GOT3 (cell line): ENCODE measurements around the gene TBC1D10A.
"Not testable (repeated sequence)": the region's sequence is repeated elsewhere in the genome, so short reads cannot be mapped to it uniquely, and the experiment has no call there.

Experiments
- DNase-seq: peaks from one replicate; lab custom pipeline; 2025; ENCODE audit warnings: mixed read lengths; lab: John Stamatoyannopoulos, UW

The TBC1D10A gene

DNA sequence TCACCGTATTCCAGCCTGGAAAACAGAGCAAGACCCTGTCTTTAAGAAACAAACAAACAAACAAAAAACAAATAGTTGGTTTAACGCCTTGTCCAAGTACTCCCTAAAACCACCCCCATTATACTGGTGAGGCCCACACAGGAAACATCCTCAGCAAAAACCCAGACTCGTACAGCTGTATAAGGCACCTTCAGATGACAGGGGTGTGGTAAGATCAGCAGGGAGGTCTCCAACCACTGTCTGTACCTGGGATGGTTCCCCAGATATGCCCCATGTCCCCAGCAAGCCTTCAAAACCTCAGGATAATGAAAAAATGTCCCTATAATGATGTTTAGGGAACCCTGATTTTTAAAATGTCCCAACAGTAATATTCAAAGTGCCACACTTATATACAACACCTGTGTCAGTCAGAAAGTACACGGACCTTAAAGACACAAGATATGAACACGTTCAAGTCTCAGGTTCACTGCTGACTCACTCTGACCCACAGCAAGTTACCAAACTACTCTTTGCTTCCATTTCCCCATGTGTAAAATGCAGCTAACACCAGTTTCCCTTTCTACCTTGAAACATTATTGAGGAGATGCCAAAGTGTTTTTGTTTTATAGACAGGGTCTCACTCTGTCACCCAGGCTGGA is 20.6 kb upstream of the TBC1D10A start:
- no peak for DNase-seq

DNA sequence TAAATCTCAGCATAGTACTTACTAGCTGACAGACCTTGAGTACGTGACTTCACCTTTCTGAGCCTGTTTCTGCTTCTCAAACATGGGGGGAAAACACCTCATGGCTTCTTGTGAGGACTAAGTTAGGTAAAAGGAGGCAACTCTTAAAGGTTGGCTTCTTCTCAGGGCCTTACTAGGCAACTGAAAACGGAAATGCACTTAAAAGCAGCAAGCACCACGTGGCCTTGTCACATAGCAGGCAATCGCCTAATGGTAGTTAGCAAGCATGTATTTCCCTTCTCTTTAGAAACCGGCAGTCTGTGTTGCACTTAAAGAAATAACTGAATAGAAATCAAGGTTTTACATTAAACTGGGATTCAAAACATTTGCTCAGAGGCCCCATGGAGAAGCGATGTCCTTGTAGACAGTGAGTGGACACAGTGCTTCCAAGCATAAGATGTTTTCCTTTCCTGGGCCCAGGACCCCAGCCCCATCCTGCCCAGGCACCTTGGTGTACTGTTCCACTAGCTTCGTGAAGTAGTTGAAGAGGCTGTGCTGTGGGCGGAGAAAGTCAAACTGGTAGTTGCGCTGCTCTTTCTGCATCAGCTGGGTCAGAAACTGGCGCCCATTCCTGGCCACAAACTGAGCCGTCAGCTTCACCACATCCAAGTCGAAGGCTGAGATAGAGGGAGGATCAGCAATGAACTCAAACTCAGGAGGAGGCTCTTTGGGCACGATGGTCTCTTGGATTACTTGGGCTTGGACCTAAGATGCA is 17.9 kb upstream of the TBC1D10A start:
- DNase-seq, result no peak

GRCh38 chr22:30340911-30341685 is 14.4 kb upstream of the TBC1D10A start:
- DNase-seq, result no peak

GRCh38 chr22:30338802-30339201 is 12.1 kb upstream of the TBC1D10A start:
- no peak for DNase-seq

GRCh38 chr22:30338341-30338740 is 11.6 kb upstream of the TBC1D10A start:
- not testable (repeated sequence) for DNase-seq

- DNase-seq, result no peak
Measured at GRCh38 chr22:30337461-30337778, 10.7 kb upstream of the TBC1D10A start.

DNA sequence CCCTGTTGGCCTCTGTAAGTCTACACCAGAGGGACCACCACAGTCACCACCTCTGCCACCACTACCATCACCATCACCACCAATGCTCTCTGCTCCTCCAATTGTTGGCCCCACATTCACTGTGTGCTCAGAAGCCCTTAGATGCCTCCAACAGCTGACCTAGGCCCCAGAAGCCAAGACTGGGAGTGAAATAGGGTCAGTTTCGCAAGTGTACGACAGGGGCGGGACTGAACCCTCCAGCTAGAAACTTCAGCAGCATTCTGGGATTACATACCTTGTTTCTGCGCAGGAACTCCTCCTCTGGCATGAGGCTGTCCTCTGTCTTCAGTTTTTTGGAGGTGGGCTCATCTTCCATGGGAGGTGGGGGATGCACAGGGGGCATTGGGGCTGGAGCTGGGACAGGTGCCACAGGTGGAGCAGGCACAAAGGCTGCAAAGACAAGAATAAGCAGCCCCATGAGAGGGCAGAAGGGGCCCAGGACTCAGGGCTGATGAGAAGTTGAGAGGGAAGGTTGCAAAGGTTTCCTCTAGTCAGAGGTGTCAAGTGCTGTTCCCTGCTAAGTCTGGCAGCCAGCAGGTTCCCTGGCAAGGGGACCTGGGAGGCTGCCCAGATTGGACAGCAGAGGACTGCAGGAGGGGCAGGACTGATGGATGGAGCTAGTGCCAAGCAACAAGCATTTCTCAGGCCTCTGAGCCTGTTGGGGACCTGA is 10.2 kb upstream of the TBC1D10A start:
- DNase-seq, result no peak

DNA sequence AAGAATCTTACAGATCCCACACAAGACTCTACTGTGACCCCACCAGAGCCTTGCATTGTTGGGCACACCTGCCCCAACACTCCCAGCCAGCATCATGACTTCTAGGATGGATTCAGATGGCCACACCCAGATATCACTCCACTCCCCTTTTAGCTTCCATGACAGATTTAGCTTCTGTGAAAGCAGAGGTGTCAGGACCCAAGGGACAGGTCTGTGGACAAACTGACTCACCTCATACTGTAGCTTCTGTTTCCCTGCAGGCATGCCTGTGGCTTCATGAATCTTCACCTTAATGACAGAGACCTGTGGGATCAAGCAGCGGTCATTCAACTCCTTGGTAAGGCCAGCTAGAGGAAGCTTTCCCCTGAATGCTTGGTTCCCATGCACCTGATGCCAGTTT is 8.5 kb upstream of the TBC1D10A start:
- DNase-seq, result no peak

DNA sequence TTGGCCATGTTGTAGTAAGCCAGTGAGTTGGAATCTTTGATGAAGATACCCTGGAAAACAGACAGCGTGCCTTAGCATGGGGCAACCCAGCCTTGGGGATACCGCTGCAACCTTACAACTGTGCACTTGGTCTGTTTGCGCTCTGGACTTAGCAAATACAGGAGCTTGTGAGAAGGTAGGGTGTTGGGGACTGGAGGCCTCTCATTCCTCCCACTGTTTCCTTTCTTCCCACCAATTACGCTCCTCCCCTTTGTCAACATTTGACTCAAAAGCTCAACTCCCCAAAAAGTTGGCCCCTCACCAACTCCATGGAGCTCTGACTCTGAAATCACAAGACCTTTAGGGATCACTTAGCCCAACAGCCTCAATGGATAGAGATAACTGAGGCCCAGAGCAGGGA is 7.9 kb upstream of the TBC1D10A start:
- no peak for DNase-seq

DNA sequence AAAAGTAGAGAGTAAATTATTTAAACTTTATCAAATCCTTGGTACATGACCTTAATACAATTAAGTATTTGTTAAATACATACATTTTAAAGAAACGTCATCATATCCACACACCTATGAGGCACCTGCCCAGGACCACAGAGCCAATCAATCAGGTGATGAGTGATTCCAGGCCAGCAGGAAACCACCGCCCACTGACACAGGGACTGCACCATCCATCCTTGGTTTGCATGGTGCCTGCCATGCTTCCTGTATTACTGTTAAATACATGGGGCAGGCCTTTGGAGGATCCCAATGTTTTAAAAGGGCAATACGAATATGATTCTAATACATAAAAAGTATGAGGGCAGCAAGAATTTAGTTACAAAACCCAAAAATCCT is 7.0 kb upstream of the TBC1D10A start:
- no peak for DNase-seq

DNA sequence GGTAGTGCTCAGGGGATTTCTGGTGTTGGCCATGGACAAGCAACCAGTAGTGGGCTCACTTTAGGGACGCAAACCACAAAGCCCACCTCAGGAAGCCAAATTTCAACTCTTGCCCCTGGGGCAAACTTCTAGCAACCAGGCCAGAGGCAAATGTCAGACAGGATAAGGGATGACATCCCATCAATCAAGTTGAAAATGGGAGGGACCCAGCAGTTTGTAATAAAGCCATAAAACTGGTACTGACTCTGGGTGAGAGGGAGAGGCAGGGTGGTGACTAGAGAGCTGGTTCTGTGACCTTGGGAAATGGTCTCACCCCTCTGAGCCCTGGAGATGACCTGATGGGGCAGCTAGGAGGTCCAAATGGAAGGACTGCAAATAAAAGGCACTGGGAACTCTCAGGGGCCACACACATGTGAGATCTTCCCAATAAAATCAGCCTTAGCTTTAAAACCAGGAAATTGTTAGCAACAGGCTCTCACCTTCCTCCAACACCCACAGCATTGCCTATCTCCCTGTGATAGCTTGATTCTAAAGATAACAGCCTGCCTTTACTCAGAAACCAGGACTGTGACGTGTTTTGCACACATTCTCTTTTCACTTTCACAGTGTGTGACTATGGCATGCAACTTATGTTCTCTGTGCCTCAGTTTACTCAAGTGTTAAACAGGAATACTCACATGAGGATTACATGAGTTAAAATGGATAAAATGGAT is 6.4 kb upstream of the TBC1D10A start:
- DNase-seq, result no peak

DNA sequence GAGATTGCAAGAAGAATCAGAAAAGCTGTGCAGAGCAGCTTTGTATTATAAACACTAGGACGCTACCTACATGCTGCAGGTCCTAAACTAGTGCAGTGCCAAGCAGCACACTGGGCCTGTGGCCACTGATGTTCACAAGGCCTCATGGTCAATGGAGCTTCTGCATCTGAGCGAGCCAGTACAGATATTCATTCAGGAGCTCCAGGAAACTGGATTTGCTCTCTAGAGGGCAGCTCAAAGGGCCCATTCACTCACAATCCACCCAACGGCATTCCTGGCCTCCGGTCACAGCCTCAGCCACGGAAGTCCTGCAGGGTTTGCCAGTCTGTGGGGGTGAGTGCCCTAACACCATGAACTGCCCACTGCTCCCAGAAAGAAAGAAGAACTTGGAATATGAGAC is 5.8 kb upstream of the TBC1D10A start:
- DNase-seq, result no peak

DNA sequence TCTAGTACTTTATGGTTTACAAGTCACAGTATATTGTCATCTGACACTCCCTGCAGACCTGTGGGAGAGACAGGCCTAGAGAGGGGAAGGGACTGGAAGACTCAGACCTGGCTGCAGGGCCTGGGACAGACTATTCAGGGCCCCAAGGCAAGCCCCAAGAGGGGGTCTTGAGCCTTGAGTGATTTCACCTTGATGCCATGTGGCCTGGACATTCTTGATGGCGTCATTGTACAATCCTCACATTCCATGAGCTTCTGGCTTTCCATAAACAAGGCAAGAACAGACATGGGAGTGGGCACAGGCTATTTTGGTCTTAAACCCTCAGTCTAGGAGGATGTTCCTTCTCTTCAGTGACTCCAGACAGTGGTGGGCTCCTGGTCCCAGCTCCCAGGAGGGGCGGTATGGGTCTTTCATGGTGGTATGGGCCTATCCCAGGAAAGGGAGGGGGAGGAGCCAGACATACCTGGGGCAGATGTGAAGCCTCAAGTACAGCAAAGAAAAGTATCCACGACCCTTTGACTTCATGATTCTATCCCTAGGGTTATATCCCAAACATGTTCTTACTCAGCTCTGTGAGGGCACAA is 1.8 kb upstream of the TBC1D10A start:
- no peak for DNase-seq

DNA sequence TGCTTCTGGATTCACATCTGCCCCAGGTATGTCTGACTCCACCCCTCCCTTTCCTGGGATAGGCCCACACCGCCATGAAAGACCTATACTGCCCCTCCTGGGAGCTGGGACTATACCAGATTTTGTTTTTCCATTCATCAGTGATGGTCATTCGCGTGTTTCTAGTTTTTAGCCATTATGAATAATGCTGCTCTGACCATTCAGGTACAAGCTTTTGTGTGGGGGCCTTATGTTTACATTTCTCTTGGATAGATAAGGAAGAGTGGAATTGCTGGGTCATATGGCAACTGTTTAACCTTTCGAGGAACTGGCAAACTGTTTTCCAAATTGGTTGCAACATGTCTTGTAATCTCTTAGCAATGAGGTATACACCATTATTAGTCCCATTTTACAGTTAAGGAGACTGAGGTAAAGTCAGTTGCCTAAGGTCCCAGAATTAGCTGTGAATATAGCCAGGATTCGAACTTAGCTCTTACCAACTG is 1.2 kb upstream of the TBC1D10A start:
- no peak for DNase-seq

DNA sequence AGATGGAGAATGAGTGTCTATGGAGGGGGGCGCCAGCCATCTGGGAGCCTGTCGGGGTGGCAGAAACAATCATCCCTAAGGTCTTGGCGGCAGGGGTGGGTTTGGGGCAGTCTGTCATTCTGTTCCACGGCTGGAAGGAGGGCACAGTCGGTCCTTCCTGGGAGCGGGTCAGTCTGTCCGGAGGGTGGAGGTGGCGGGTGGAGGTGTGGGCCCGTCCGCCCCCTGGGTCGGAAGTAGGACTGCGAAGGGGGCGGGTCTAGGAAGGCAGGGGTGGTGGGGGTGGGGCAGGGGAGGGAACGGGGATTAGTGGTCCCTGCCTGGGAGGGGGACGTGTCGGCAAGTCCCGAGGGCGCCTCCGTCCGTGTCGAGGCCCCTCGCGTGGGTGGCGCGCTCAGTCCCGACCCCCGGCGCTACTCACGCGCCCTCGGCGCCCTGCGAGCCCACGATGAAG is 461 bp downstream of the TBC1D10A start:
- no peak for DNase-seq

DNA sequence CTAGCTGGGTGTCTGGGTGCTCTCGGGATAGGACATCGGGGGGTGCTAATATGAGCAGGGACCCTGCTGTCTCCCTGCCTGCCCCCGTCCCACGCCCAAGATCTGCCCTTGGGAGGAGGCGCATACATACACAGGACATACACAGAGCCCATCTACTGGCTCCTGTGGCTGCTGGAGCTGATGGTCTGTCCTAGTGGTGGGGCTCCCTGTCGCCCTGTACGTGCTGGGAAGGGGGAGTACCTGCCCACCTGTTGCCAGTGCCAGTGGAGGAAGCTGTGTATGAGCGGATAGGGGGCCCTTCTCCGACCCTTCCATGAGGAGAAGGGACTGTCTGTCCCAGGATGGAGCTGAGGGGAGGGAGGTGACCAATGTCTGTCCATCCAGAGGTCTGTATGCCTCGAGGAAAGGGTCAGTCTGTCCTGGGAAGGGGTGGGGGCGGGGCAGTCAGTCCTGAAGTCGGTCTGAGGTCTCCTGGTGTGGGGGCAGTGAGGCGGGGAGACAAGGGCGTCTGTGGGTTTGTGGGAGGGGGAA is 952 bp downstream of the TBC1D10A start:
- DNase-seq, result no peak

DNA sequence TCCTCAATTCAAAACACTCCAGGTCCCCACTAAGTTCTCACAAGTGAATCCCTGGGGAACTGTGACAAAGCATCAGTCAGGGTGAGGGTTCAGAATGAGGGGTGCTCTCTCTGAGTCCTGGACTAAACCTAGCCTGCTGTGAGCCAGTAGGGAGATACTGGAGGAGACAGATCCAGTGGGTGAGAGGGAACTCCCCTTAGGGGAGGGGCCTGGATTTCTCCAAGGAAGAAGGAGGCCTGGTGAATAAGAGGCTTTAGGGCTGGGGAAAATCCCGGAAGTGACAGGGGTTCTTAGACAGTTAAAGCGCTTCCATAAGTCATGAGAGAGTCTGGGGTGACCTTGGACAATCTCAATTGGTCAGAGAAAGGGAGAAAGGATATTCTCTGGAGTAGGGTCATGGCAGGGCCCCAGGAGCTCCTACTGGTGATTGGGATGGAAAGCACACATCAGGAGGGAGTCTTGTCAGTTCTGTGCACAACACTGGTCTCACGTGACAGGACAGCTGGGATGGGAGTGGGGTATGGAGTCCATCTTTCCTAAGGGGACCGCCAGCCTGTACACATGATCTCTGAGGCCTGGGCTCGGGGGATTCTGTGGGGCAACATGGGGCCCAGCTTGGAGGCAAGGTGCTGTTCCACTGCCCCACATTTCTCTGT is 1.5 kb downstream of the TBC1D10A start:
- DNase-seq, result no peak

GRCh38 chr22:30324014-30324730 is 2.6 kb downstream of the TBC1D10A start:
- no peak for DNase-seq

DNA sequence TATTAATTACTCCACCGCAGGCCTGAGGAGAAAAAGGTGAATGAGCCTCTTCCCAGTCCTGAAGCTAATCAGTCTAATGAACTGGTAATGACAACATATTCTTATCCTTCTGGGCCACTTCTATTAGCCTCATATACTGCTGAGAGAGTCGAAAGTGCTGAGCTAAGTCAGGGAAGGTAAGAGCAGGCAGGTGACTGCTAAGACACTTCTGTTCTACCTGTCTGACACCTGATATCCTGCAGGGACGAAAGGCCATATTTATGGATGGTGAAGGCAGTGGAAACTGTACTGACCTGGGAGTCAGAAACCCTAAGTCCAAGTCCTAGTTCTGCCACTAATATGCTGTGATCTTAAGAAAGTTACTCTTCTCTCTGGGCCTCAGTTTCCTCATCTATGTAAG is 3.5 kb downstream of the TBC1D10A start:
- DNase-seq, result no peak

GRCh38 chr22:30321461-30321860 is 5.3 kb downstream of the TBC1D10A start:
- DNase-seq, result no peak
